Peyer's patch (tissue), 4 donors: ENCODE data around the gene NFE2L2. TPM values are rescaled to one million over a fixed set of nuclear protein-coding genes. Genes with fewer than 3 reads are reported as not detected.

Experiments used
- DNase-seq, 3 donors: peaks; one replicate each; pipeline ENCODE4 v3.0.0-alpha.2; 2017 to 2019
- H3K27ac ChIP-seq, 4 donors: fragments of 200-600 bp; sonication (generic); one replicate each; pipeline ENCODE4 v1.5.1; 2016 to 2019
- H3K27me3 ChIP-seq, 2 donors: fragments of 200-600 bp; sonication (generic); one replicate each; pipeline ENCODE4 v1.5.1; 2019
- H3K36me3 ChIP-seq, 3 donors: fragments of 200-600 bp; sonication (generic); one replicate each; pipeline ENCODE4 v1.5.1; 2016 to 2019
- H3K4me1 ChIP-seq, 4 donors: fragments of 200-600 bp; sonication (generic); one replicate each; pipeline ENCODE4 v1.5.1; 2016 to 2019
- H3K4me3 ChIP-seq, 4 donors: fragments of 200-600 bp; sonication (generic); 1 replicate in 3 of 4; 2 replicates in 1 of 4; pipeline ENCODE4 v1.5.1; 2016 to 2019; ENCODE audit warnings: mild to moderate bottlenecking in 1 of 4
- H3K9me3 ChIP-seq, 4 donors: fragments of 200-600 bp; sonication (generic); one replicate each; pipeline ENCODE4 v1.5.1; 2016 to 2019; ENCODE audit warnings: mild to moderate bottlenecking in 1 of 4
- POLR2A ChIP-seq, 2 donors: fragments of 450-650 bp; IDR thresholded peaks; one replicate each; pipeline ENCODE4 v1.5.1; 2017; ENCODE audit warnings: antibody characterized with exemption in 2 of 2, mild to moderate bottlenecking in 2 of 2, moderate library complexity in 2 of 2
- total RNA-seq, 4 donors: library from RNA; depleted of rRNA; stranded (reverse); fragments of >200 nt; gene quantifications; one replicate each; pipeline ENCODE4 v1.1.0, GENCODE V29; 2016
- TF ChIP-seq, protein P1 (sequence below), 6 experiments: fragments of 450-650 bp in 4 of 6; fragments of 200-600 bp in 2 of 6; sonication (generic) in 1 of 6; IDR thresholded peaks; one replicate each; pipeline ENCODE4 v1.5.1; 2017 to 2019; ENCODE audit warnings: antibody characterized with exemption in 6 of 6, mild to moderate bottlenecking in 3 of 6, moderate library complexity in 1 of 6

Gene NFE2L2
- total RNA-seq, 4 donors from 2014 or later: 85.3 to 162 (median 108) TPM

DNA sequence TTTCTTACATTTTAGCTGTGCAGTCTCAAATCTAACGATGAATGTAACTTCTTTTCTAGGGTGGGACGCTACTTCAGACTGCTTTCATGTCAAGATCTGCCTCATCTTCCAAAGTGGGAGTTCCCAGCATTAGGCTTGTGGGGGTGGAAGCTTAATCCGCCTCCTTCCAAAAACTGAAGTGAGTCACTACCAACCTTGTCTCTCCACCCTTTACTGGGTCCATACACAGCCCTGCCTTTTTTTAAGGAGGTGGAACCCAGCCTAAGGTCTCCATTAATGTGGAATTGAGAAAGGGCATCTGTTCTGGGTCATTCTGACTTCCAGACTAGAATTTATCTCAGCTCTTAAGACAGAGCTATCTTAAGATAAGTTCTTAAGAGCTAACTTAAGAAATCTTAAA is 42.0 kb upstream of the NFE2L2 start:
- H3K27ac ChIP-seq: no peak overlapping the region
- DNase-seq: no peak
- no peaks in the 10 kb centered on the region for H3K9me3 ChIP-seq
- no peaks in the 10 kb centered on the region for H3K27me3 ChIP-seq
- no peak for TF ChIP-seq POLR2A (IDR thresholded peaks at IDR 0.05)
- TF ChIP-seq, protein P1, sequence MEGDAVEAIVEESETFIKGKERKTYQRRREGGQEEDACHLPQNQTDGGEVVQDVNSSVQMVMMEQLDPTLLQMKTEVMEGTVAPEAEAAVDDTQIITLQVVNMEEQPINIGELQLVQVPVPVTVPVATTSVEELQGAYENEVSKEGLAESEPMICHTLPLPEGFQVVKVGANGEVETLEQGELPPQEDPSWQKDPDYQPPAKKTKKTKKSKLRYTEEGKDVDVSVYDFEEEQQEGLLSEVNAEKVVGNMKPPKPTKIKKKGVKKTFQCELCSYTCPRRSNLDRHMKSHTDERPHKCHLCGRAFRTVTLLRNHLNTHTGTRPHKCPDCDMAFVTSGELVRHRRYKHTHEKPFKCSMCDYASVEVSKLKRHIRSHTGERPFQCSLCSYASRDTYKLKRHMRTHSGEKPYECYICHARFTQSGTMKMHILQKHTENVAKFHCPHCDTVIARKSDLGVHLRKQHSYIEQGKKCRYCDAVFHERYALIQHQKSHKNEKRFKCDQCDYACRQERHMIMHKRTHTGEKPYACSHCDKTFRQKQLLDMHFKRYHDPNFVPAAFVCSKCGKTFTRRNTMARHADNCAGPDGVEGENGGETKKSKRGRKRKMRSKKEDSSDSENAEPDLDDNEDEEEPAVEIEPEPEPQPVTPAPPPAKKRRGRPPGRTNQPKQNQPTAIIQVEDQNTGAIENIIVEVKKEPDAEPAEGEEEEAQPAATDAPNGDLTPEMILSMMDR (IDR thresholded peaks at IDR 0.05): no peak
- no peak overlapping the region for H3K4me3 ChIP-seq
- H3K4me1 ChIP-seq: no peaks in the 10 kb centered on the region
- no peaks in the 10 kb centered on the region for H3K36me3 ChIP-seq

DNA sequence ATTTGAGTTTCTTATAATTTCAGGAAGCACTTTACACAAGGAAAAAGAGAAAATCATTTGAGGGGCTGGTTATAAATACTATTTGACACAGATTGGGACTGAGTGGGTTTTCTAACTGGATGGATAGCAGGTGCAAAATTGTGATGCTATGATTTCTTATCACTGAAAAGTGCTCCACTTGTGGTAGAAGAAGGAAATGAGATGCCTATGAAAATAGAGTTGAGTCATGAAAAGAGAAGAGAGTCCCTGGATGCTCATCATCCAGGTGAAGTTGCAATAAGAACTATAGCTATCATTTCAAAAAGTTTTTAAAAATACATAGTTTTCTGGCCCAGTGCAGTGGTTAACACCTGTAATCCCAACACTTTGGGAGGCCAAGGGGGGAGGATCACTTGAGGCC is 39.4 kb upstream of the NFE2L2 start:
- no peaks in the 10 kb centered on the region for H3K9me3 ChIP-seq
- TF ChIP-seq, protein P1 (IDR thresholded peaks at IDR 0.05): no peak
- no peak for TF ChIP-seq POLR2A (IDR thresholded peaks at IDR 0.05)
- H3K4me1 ChIP-seq: no peaks in the 10 kb centered on the region
- H3K36me3 ChIP-seq: no peaks in the 10 kb centered on the region
- H3K27ac ChIP-seq: no peak overlapping the region
- H3K4me3 ChIP-seq: no peak overlapping the region
- no peaks in the 10 kb centered on the region for H3K27me3 ChIP-seq
- DNase-seq: no peak

DNA sequence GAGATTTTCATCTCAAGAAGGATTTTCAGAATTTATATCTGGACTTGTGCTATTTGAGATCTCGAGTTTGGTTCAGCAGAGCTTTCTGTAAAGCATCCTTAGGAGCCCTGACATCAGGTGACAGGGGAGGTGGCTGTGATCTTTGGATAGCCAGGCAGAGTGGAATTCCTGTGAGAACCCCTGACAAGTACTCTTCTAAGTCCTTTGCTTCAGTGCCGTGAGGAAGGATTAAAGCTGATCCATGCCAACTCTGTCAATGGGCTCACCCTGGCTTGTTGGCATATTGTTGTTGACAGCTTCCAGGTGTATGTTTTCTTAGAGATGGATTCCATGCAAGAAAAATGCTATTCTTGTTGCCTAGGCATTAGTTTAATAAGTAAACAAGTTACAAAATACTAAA is 38.0 kb upstream of the NFE2L2 start:
- H3K4me1 ChIP-seq: no peaks in the 10 kb centered on the region
- no peak for TF ChIP-seq POLR2A (IDR thresholded peaks at IDR 0.05)
- TF ChIP-seq, protein P1 (IDR thresholded peaks at IDR 0.05): no peak
- DNase-seq: no peak
- no peaks in the 10 kb centered on the region for H3K9me3 ChIP-seq
- H3K27ac ChIP-seq: no peak overlapping the region
- no peak overlapping the region for H3K4me3 ChIP-seq
- H3K27me3 ChIP-seq: no peaks in the 10 kb centered on the region
- H3K36me3 ChIP-seq: no peaks in the 10 kb centered on the region

DNA sequence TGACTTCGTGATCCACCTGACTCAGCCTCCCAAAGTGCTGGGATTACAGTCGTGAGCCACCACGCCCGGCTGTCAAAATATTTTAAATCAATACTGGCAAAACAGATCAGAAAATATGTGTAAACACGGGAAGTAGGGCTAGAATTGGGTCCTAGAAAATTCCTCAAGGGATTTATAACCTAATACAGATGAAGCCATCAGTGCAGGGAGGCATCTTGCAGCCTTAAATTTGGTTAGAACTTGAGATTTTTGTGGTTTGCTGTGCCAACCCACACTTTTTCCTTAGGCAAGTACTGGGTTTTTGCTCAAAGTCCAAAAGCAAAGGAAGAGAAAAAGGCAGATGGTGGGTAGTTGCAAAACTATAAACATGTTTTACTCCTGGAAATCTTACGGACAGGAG is 33.7 kb upstream of the NFE2L2 start:
- no peaks in the 10 kb centered on the region for H3K9me3 ChIP-seq
- H3K27me3 ChIP-seq: no peaks in the 10 kb centered on the region
- no peak overlapping the region for H3K4me3 ChIP-seq
- H3K36me3 ChIP-seq: no peaks in the 10 kb centered on the region
- H3K27ac ChIP-seq: no peak overlapping the region
- no peak for DNase-seq
- peaks cover 0 to 7% (median 0%) of the 10 kb centered on the region in 4 donors for H3K4me1 ChIP-seq
- TF ChIP-seq, protein P1 (IDR thresholded peaks at IDR 0.05): no peak
- no peak for TF ChIP-seq POLR2A (IDR thresholded peaks at IDR 0.05)

GRCh38 chr2:177296040-177296439 is 31.5 kb upstream of the NFE2L2 start:
- Histone ChIP-seq H3K4me1 (peaks cover 0 to 7% (median 0%) of the 10 kb centered on the region in 4 donors), H3K9me3 (no peaks in the 10 kb centered on the region), H3K36me3 (no peaks in the 10 kb centered on the region), H3K4me3 (no peak overlapping the region), H3K27ac (peak overlapping the region in 1 of 4 donors; percentile 29), H3K27me3 (no peaks in the 10 kb centered on the region)
- DNase-seq: no peak
- TF ChIP-seq, protein P1 (IDR thresholded peaks at IDR 0.05): peak in 4 of 6 experiments; percentile 45 to 60 (median 51)
- TF ChIP-seq POLR2A (IDR thresholded peaks at IDR 0.05): no peak

DNA sequence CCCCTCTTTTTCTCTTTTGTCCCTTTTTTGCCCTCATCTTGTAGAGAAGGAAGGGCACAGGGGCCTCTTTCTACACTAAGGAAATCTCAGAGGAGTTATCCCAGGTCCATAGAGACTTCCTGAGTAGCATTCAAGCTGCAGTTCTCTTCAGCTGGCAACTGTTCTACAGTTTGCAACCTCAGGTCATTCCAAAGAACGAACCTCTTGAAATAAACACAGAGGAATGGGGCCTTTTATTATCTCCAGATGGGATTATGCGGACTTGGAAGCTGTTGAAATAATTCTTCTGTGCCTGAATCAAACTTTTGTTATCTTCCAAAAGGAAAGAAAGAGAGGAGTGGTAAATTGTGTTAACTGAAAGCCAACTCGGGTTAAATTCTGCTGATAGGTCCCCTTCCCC is 31.0 kb upstream of the NFE2L2 start:
- TF ChIP-seq, protein P1 (IDR thresholded peaks at IDR 0.05): no peak
- no peak for TF ChIP-seq POLR2A (IDR thresholded peaks at IDR 0.05)
- Histone ChIP-seq H3K4me1 (peaks cover 0 to 7% (median 0%) of the 10 kb centered on the region in 4 donors), H3K27ac (peak overlapping the region in 2 of 4 donors; percentile 29 to 34), H3K9me3 (no peaks in the 10 kb centered on the region), H3K4me3 (no peak overlapping the region), H3K36me3 (no peaks in the 10 kb centered on the region), H3K27me3 (no peaks in the 10 kb centered on the region)
- DNase-seq: no peak
